ENCODE results near the gene NECTIN4. TPM values are rescaled to one million over a fixed set of nuclear protein-coding genes. Genes with fewer than 3 reads are reported as not detected.

NECTIN4 gene
- total and polyA plus RNA-seq, 3 donors from 2014 or later, result 0.63 to 1.3 (median 1.2) TPM

GRCh38 chr1:161021165-161021969 lies 68.0 kb downstream of the NECTIN4 start:
- no peaks in the 10 kb centered on the region for H3K4me1 ChIP-seq
- peak overlapping the region; percentile 53 to 66 for H3K27ac ChIP-seq

More at GRCh38 chr1:161021165-161021969, 68.0 kb downstream of the NECTIN4 start:
- peak overlapping the region; percentile 59 to 74 for H3K4me3 ChIP-seq
- no peaks in the 10 kb centered on the region for H3K36me3 ChIP-seq (ENCODE audit: low read depth, missing control alignments)
- no peaks in the 10 kb centered on the region for H3K27me3 ChIP-seq
- WGBS, 2 donors, result 10 to 16% methylated on average over 18 to 31 of the region's 34 CpGs
- intact Hi-C loops (cut with DNase I; ENCODE audit: low total_unique reads), result no loop called here
- peak; percentile 92 for DNase-seq
- H3K9me3 ChIP-seq, result no peaks in the 10 kb centered on the region
- TF ChIP-seq CTCF (IDR thresholded peaks at IDR 0.05) (no peak), POLR2A (IDR thresholded peaks at IDR 0.05) (no peak)

Small RNAs within 50 kb of the gene (small RNA-seq; reads per million reads assigned to genes)
- gene AL591806.2, result 0 reads per million in 2 donors

Other genes with a start within 250 kb of the NECTIN4 start
- gene CD244, start 226.7 kb downstream of the NECTIN4 start, total RNA-seq, result 1 to 10 TPM; 1.4 to 2.3 TPM
- gene CD244, start 226.7 kb downstream of the NECTIN4 start, polyA plus RNA-seq (ENCODE audit: insufficient read depth, low read depth, low replicate concordance), result 2.4 TPM
- gene ITLN1, start 204.4 kb downstream of the NECTIN4 start, total RNA-seq, result 1 to 10 TPM; 2.3 to 8.8 TPM
- 45.8 TPM for gene ITLN1, start 204.4 kb downstream of the NECTIN4 start, polyA plus RNA-seq (ENCODE audit: insufficient read depth, low read depth, low replicate concordance)
- 1 to 10 TPM in 1 of 2 donors, not detected in 1; 6.4 TPM for gene ITLN2, start 134.7 kb downstream of the NECTIN4 start, total RNA-seq
- gene ITLN2, start 134.7 kb downstream of the NECTIN4 start, polyA plus RNA-seq (ENCODE audit: insufficient read depth, low read depth, low replicate concordance), result 1.5 TPM
- 10 to 100 TPM; 34.5 to 38.3 TPM for gene F11R, start 68.4 kb downstream of the NECTIN4 start, total RNA-seq
- 54.0 TPM for gene F11R, start 68.4 kb downstream of the NECTIN4 start, polyA plus RNA-seq (ENCODE audit: insufficient read depth, low read depth, low replicate concordance)
- 100 to 1,000 TPM; 100 to 103 TPM for gene TSTD1, start 50.6 kb downstream of the NECTIN4 start, total RNA-seq
- 52.2 TPM for gene TSTD1, start 50.6 kb downstream of the NECTIN4 start, polyA plus RNA-seq (ENCODE audit: insufficient read depth, low read depth, low replicate concordance)
- 10 to 100 TPM; 50.8 to 61.9 TPM for gene USF1, start 43.6 kb downstream of the NECTIN4 start, total RNA-seq
- gene USF1, start 43.6 kb downstream of the NECTIN4 start, polyA plus RNA-seq (ENCODE audit: insufficient read depth, low read depth, low replicate concordance), result 38.8 TPM
- gene ARHGAP30, start 19.7 kb downstream of the NECTIN4 start, total RNA-seq, result 1 to 10 TPM in 1 of 2 donors, under 1 TPM in 1; 0.79 to 1.6 TPM
- gene ARHGAP30, start 19.7 kb downstream of the NECTIN4 start, polyA plus RNA-seq (ENCODE audit: insufficient read depth, low read depth, low replicate concordance), result 5.4 TPM
- 10 to 100 TPM; 55.8 to 57.2 TPM for gene KLHDC9, start 8.8 kb upstream of the NECTIN4 start, total RNA-seq
- gene KLHDC9, start 8.8 kb upstream of the NECTIN4 start, polyA plus RNA-seq (ENCODE audit: insufficient read depth, low read depth, low replicate concordance), result 144 TPM
- 10 to 100 TPM; 76.8 to 88.6 TPM for gene PFDN2, start 28.5 kb upstream of the NECTIN4 start, total RNA-seq
- gene PFDN2, start 28.5 kb upstream of the NECTIN4 start, polyA plus RNA-seq (ENCODE audit: insufficient read depth, low read depth, low replicate concordance), result 96.3 TPM
- gene NIT1, start 28.5 kb upstream of the NECTIN4 start, total RNA-seq, result 10 to 100 TPM; 44.8 to 51.1 TPM
- gene NIT1, start 28.5 kb upstream of the NECTIN4 start, polyA plus RNA-seq (ENCODE audit: insufficient read depth, low read depth, low replicate concordance), result 51.1 TPM
- 10 to 100 TPM; 53.8 to 54.0 TPM for gene DEDD, start 43.1 kb upstream of the NECTIN4 start, total RNA-seq
- gene DEDD, start 43.1 kb upstream of the NECTIN4 start, polyA plus RNA-seq (ENCODE audit: insufficient read depth, low read depth, low replicate concordance), result 92.7 TPM
- 10 to 100 TPM; 36.9 to 68.3 TPM for gene UFC1, start 64.4 kb upstream of the NECTIN4 start, total RNA-seq
- gene UFC1, start 64.4 kb upstream of the NECTIN4 start, polyA plus RNA-seq (ENCODE audit: insufficient read depth, low read depth, low replicate concordance), result 129 TPM
- gene USP21, start 69.9 kb upstream of the NECTIN4 start, total RNA-seq, result 10 to 100 TPM; 49.5 to 51.2 TPM
- 45.6 TPM for gene USP21, start 69.9 kb upstream of the NECTIN4 start, polyA plus RNA-seq (ENCODE audit: insufficient read depth, low read depth, low replicate concordance)
- 10 to 100 TPM; 19.5 to 24.8 TPM for gene PPOX, start 76.9 kb upstream of the NECTIN4 start, total RNA-seq
- 20.5 TPM for gene PPOX, start 76.9 kb upstream of the NECTIN4 start, polyA plus RNA-seq (ENCODE audit: insufficient read depth, low read depth, low replicate concordance)
- 10 to 100 TPM; 46.3 to 62.2 TPM for gene B4GALT3, start 87.9 kb upstream of the NECTIN4 start, total RNA-seq
- gene B4GALT3, start 87.9 kb upstream of the NECTIN4 start, polyA plus RNA-seq (ENCODE audit: insufficient read depth, low read depth, low replicate concordance), result 56.2 TPM
- 1 to 10 TPM; 2.4 to 3.2 TPM for gene ADAMTS4, start 109.5 kb upstream of the NECTIN4 start, total RNA-seq
- gene ADAMTS4, start 109.5 kb upstream of the NECTIN4 start, polyA plus RNA-seq (ENCODE audit: insufficient read depth, low read depth, low replicate concordance), result 2.7 TPM
- 100 to 1,000 TPM; 117 to 129 TPM for gene NDUFS2, start 112.8 kb upstream of the NECTIN4 start, total RNA-seq
- gene NDUFS2, start 112.8 kb upstream of the NECTIN4 start, polyA plus RNA-seq (ENCODE audit: insufficient read depth, low read depth, low replicate concordance), result 82.9 TPM
- 10 to 100 TPM in 1 of 2 donors, 1 to 10 TPM in 1; 2.1 to 13.3 TPM for gene FCER1G, start 125.7 kb upstream of the NECTIN4 start, total RNA-seq
- gene FCER1G, start 125.7 kb upstream of the NECTIN4 start, polyA plus RNA-seq (ENCODE audit: insufficient read depth, low read depth, low replicate concordance), result 60.9 TPM
- gene APOA2, start 134.1 kb upstream of the NECTIN4 start, total RNA-seq, result not detected
- 1.6 TPM for gene APOA2, start 134.1 kb upstream of the NECTIN4 start, polyA plus RNA-seq (ENCODE audit: insufficient read depth, low read depth, low replicate concordance)
- 1 to 10 TPM; 4.7 to 6.0 TPM for gene TOMM40L, start 136.5 kb upstream of the NECTIN4 start, total RNA-seq
- gene TOMM40L, start 136.5 kb upstream of the NECTIN4 start, polyA plus RNA-seq (ENCODE audit: insufficient read depth, low read depth, low replicate concordance), result 7.5 TPM
- under 1 TPM; 0.31 to 0.68 TPM for gene NR1I3, start 148.6 kb upstream of the NECTIN4 start, total RNA-seq
- gene NR1I3, start 148.6 kb upstream of the NECTIN4 start, polyA plus RNA-seq (ENCODE audit: insufficient read depth, low read depth, low replicate concordance), result 0.57 TPM
- gene PCP4L1, start 169.2 kb upstream of the NECTIN4 start, total RNA-seq, result 1 to 10 TPM in 1 of 2 donors, under 1 TPM in 1; 0.79 to 3.0 TPM
- gene PCP4L1, start 169.2 kb upstream of the NECTIN4 start, polyA plus RNA-seq (ENCODE audit: insufficient read depth, low read depth, low replicate concordance), result 4.3 TPM
- gene MPZ, start 220.4 kb upstream of the NECTIN4 start, total RNA-seq, result 1 to 10 TPM; 2.3 to 4.2 TPM
- gene MPZ, start 220.4 kb upstream of the NECTIN4 start, polyA plus RNA-seq (ENCODE audit: insufficient read depth, low read depth, low replicate concordance), result 4.7 TPM
- 10 to 100 TPM; 55.3 to 84.2 TPM for gene SDHC, start 224.8 kb upstream of the NECTIN4 start, total RNA-seq
- gene SDHC, start 224.8 kb upstream of the NECTIN4 start, polyA plus RNA-seq (ENCODE audit: insufficient read depth, low read depth, low replicate concordance), result 188 TPM